CD14-positive monocyte (primary cell): ENCODE results near the gene SECTM1. TPM values are rescaled to one million over a fixed set of nuclear protein-coding genes. Genes with fewer than 3 reads are reported as not detected.

ENCODE experiments used
- DNase-seq, 3 donors: peaks; one replicate each; pipeline ENCODE4 v3.0.0-alpha.2; 2011 to 2022
- H2AFZ ChIP-seq: 2 replicates; pipeline ENCODE4 v1.6.0; 2012; ENCODE audit warnings: mild to moderate bottlenecking, low read depth, low read length, inconsistent platforms; ENCODE audit not compliant: insufficient read depth, poor library complexity, severe bottlenecking
- H3K27ac ChIP-seq, 2 donors: 1 replicate in 1 of 2; 2 replicates in 1 of 2; pipeline ENCODE4 v1.5.1; 2012 to 2013; ENCODE audit warnings: low read length in 2 of 2, control low read depth in 1 of 2, inconsistent platforms in 1 of 2, low read depth in 1 of 2, mild to moderate bottlenecking in 1 of 2
- H3K27me3 ChIP-seq, 2 donors: one replicate each; pipeline versions ENCODE4 v1.6.0 to v1.6.1; 2011 to 2013; ENCODE audit warnings: low read length in 2 of 2; ENCODE audit not compliant: control insufficient read depth in 2 of 2, insufficient read depth in 2 of 2
- H3K36me3 ChIP-seq, 2 donors: replicated peaks in 1 of 2; 1 replicate in 1 of 2; 2 replicates in 1 of 2; pipeline versions ENCODE4 v1.5.1 to v1.6.1; 2012 to 2013; ENCODE audit warnings: low read length in 2 of 2, control low read depth in 1 of 2, inconsistent platforms in 1 of 2, mild to moderate bottlenecking in 1 of 2; ENCODE audit not compliant: insufficient read depth in 2 of 2, control insufficient read depth in 1 of 2
- H3K4me1 ChIP-seq, 2 donors: 1 replicate in 1 of 2; 2 replicates in 1 of 2; pipeline versions ENCODE4 v1.5.1 to v1.6.1; 2012 to 2013; ENCODE audit warnings: low read length in 2 of 2, control low read depth in 1 of 2, inconsistent platforms in 1 of 2, mild to moderate bottlenecking in 1 of 2, moderate library complexity in 1 of 2; ENCODE audit not compliant: insufficient read depth in 2 of 2, control insufficient read depth in 1 of 2
- H3K4me2 ChIP-seq: replicated peaks from 2 replicates; pipeline ENCODE3; 2012; ENCODE audit warnings: low read length, moderate library complexity, mild to moderate bottlenecking; ENCODE audit not compliant: poor library complexity, severe bottlenecking; ENCODE audit errors: extremely low read depth
- H3K4me3 ChIP-seq, 3 experiments: fragments of 200-600 bp in 1 of 3; sonication (generic) in 1 of 3; replicated peaks in 1 of 3; 1 replicate in 2 of 3; 2 replicates in 1 of 3; pipeline ENCODE4 v1.5.1; 2011 to 2013; ENCODE audit warnings: low read length in 3 of 3, mild to moderate bottlenecking in 3 of 3, control low read depth in 2 of 3, low read depth in 2 of 3, inconsistent platforms in 1 of 3, moderate library complexity in 1 of 3
- H3K79me2 ChIP-seq: 2 replicates; pipeline ENCODE4 v1.6.0; 2012; ENCODE audit warnings: mild to moderate bottlenecking, control low read depth, inconsistent platforms, low read length, moderate library complexity; ENCODE audit not compliant: insufficient read depth
- H3K9ac ChIP-seq: 2 replicates; pipeline ENCODE4 v1.6.0; 2017; ENCODE audit warnings: low read length, mild to moderate bottlenecking; ENCODE audit not compliant: insufficient read depth, poor library complexity, severe bottlenecking
- H3K9me3 ChIP-seq, 2 donors: replicated peaks in 1 of 2; 1 replicate in 1 of 2; 2 replicates in 1 of 2; pipeline versions ENCODE4 v1.5.1 to v1.6.1; 2012 to 2013; ENCODE audit warnings: low read length in 2 of 2, control low read depth in 1 of 2; ENCODE audit not compliant: control insufficient read depth in 1 of 2, insufficient read depth in 1 of 2
- H4K20me1 ChIP-seq: 2 replicates; pipeline ENCODE4 v1.6.0; 2012; ENCODE audit warnings: mild to moderate bottlenecking, low read length, control low read depth, moderate library complexity; ENCODE audit not compliant: insufficient read depth
- H3K27ac Mint-ChIP-seq, 7 donors: one replicate each; pipeline ENCODE4 v1.8.0; 2020; ENCODE audit warnings: mild to moderate bottlenecking in 7 of 7, mixed read lengths in 7 of 7, moderate library complexity in 6 of 7, inconsistent platforms in 2 of 7
- H3K27me3 Mint-ChIP-seq, 3 donors: one replicate each; pipeline ENCODE4 v1.8.0; 2021 to 2022; ENCODE audit warnings: low read depth in 3 of 3, mild to moderate bottlenecking in 3 of 3, mixed read lengths in 3 of 3, moderate library complexity in 3 of 3, inconsistent platforms in 1 of 3
- H3K36me3 Mint-ChIP-seq, 2 donors: one replicate each; pipeline ENCODE4 v1.8.0; 2020; ENCODE audit warnings: mixed read lengths in 2 of 2, inconsistent platforms in 1 of 2, mild to moderate bottlenecking in 1 of 2
- H3K4me1 Mint-ChIP-seq: one replicate; pipeline ENCODE4 v1.8.0; 2020; ENCODE audit warnings: mild to moderate bottlenecking, mixed read lengths
- H3K4me3 Mint-ChIP-seq, 2 donors: one replicate each; pipeline ENCODE4 v1.8.0; 2020; ENCODE audit warnings: mild to moderate bottlenecking in 2 of 2, mixed read lengths in 2 of 2, moderate library complexity in 1 of 2
- H3K9me3 Mint-ChIP-seq, 7 donors: one replicate each; pipeline ENCODE4 v1.8.0; 2020 to 2022; ENCODE audit warnings: mixed read lengths in 7 of 7, mild to moderate bottlenecking in 6 of 7, moderate library complexity in 6 of 7, inconsistent platforms in 2 of 7
- WGBS: methylation state at CpG from one replicate; pipeline ENCODE4 v1.1.5; 2013; ENCODE audit warnings: missing lambda C conversion rate; ENCODE audit not compliant: insufficient coverage; 5-methylcytosine and 5-hydroxymethylcytosine counted together
- intact Hi-C, 2 donors: fragments of 100-400 bp; cut with micrococcal nuclease; formaldehyde crosslinking; loops; one replicate each; pipeline versions ENCODE4 v1.15.0 to v1.15.1; 2023
- polyA plus RNA-seq, 3 donors: library from polyadenylated mRNA; depleted of rRNA in 1 of 3; unstranded in 2 of 3; stranded (reverse) in 1 of 3; fragments of 300-500 nt in 2 of 3; fragments of >200 nt in 1 of 3; fragmentation: Illumina TruSeq in 2 of 3; gene quantifications; 1 replicate in 2 of 3; 2 replicates in 1 of 3; pipeline ENCODE4 v1.2.3, GENCODE V29; 2012 to 2021
- TF ChIP-seq, protein P1 (sequence below): fragments of 200-600 bp; IDR thresholded peaks from one replicate; pipeline ENCODE4 v1.8.0; 2022; ENCODE audit warnings: antibody characterized with exemption, mild to moderate bottlenecking

SECTM1 gene
- polyA plus RNA-seq, 3 donors = 136 to 209 (median 188) TPM

DNA sequence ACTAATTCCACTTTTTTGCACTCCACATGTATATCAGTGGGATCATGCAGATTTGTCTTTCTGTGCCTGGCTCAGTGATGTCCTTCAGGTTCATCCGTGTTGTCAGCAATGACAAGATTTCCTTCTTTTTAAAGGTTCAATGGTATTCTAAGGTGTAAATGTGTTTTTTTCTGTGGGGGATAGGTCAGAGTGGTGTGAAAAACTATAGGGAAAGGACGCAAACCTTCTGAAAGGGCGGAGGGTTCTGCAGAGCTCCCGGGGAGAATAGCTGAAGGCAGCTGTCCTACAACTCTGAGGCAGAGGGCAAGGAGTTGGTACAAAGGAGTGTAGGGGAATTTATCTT, 38.1 kb downstream of the SECTM1 start:
- H3K79me2 ChIP-seq = peaks cover 8% of the 10 kb centered on the region
- no peak overlapping the region for H3K27ac ChIP-seq
- H3K36me3 ChIP-seq = no peaks in the 10 kb centered on the region
- H3K4me3 Mint-ChIP-seq = peak overlapping the region in 1 of 2 donors; percentile 10
- H3K36me3 Mint-ChIP-seq = no peaks in the 10 kb centered on the region
- no peaks in the 10 kb centered on the region for H3K27me3 ChIP-seq
- H2AFZ ChIP-seq = no peak overlapping the region
- no peaks in the 10 kb centered on the region for H3K9me3 ChIP-seq
- peaks cover 0 to 1% (median 0%) of the 10 kb centered on the region in 7 donors for H3K9me3 Mint-ChIP-seq
- peaks cover 65% of the 10 kb centered on the region for H3K4me1 Mint-ChIP-seq
- DNase-seq = no peak
- TF ChIP-seq, protein P1, sequence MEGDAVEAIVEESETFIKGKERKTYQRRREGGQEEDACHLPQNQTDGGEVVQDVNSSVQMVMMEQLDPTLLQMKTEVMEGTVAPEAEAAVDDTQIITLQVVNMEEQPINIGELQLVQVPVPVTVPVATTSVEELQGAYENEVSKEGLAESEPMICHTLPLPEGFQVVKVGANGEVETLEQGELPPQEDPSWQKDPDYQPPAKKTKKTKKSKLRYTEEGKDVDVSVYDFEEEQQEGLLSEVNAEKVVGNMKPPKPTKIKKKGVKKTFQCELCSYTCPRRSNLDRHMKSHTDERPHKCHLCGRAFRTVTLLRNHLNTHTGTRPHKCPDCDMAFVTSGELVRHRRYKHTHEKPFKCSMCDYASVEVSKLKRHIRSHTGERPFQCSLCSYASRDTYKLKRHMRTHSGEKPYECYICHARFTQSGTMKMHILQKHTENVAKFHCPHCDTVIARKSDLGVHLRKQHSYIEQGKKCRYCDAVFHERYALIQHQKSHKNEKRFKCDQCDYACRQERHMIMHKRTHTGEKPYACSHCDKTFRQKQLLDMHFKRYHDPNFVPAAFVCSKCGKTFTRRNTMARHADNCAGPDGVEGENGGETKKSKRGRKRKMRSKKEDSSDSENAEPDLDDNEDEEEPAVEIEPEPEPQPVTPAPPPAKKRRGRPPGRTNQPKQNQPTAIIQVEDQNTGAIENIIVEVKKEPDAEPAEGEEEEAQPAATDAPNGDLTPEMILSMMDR = no peak
- intact Hi-C loops = loop anchor here in 1 of 2 donors (5.0 to 10.0 kb wide), 3 partner anchors 37 to 159 kb away; partner anchors contain the start of genes CYBC1, NARF and SECTM1
- peaks cover 3 to 8% (median 5%) of the 10 kb centered on the region in 3 donors for H3K27me3 Mint-ChIP-seq
- no peak overlapping the region for H3K4me2 ChIP-seq
- peak overlapping the region in 3 of 7 donors; percentile 3 to 75 (median 13) for H3K27ac Mint-ChIP-seq
- H3K9ac ChIP-seq = no peak overlapping the region
- H3K4me1 ChIP-seq = peaks cover 46 to 51% of the 10 kb centered on the region in 2 donors
- WGBS = 86% methylated on average over 4 of the region's 4 CpGs
- no peak overlapping the region for H3K4me3 ChIP-seq
- no peaks in the 10 kb centered on the region for H4K20me1 ChIP-seq

DNA sequence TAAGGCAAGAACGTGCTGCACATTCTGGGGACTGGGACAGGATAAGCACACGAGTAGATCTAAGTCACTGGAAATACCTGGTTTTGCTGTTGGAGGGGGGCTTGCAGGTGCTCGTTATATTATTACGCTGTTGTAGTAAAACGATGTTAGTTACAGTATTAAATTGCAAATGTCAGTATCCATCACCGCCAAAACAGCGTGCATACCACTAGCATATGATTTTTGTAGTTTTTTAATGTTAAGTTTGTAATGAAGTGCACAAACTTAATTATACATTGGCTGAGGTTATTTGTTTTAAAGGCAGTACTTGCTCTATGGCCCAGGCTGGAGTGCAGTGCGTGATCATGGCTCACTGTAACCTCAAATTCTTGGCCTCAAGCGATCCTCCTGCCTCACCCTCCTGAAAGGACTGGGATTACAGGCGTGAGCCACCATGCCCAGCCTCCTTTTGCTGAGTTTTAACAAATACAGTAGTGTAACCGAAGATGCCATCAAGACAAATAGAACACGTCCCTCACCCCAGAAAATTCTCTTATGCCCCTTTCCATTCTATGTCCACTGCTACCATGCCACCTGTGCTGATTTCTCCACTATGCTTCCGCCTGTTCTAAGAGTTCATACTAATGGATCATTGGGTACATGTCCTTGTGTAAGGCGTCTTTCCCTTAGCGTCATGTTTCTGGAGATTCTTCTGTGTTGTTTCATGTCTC, 39.3 kb downstream of the SECTM1 start:
- no peak for DNase-seq
- H3K9me3 Mint-ChIP-seq = peaks cover 0 to 1% (median 0%) of the 10 kb centered on the region in 7 donors
- H3K27me3 Mint-ChIP-seq = peaks cover 0 to 5% (median 3%) of the 10 kb centered on the region in 3 donors
- no peaks in the 10 kb centered on the region for H4K20me1 ChIP-seq
- 95% methylated on average over 9 of the region's 15 CpGs for WGBS
- no peaks in the 10 kb centered on the region for H3K27me3 ChIP-seq
- intact Hi-C loops = loop anchor here in 1 of 2 donors (10.0 kb wide), 2 partner anchors 59 to 161 kb away; partner anchors contain the start of genes CYBC1 and NARF
- H3K4me2 ChIP-seq = peak overlapping the region; percentile 61
- H3K9me3 ChIP-seq = no peaks in the 10 kb centered on the region
- no peak overlapping the region for H3K4me3 ChIP-seq
- H3K27ac ChIP-seq = no peak overlapping the region
- peaks cover 8% of the 10 kb centered on the region for H3K79me2 ChIP-seq
- TF ChIP-seq, protein P1 = no peak
- H2AFZ ChIP-seq = no peak overlapping the region
- H3K36me3 ChIP-seq = no peaks in the 10 kb centered on the region
- peaks cover 63% of the 10 kb centered on the region for H3K4me1 Mint-ChIP-seq
- H3K4me3 Mint-ChIP-seq = peak overlapping the region in 1 of 2 donors; percentile 65
- no peak overlapping the region for H3K9ac ChIP-seq
- peak overlapping the region in 6 of 7 donors; percentile 13 to 70 (median 58) for H3K27ac Mint-ChIP-seq
- peaks cover 46 to 51% of the 10 kb centered on the region in 2 donors for H3K4me1 ChIP-seq
- H3K36me3 Mint-ChIP-seq = no peaks in the 10 kb centered on the region
